ENCODE results near the gene ABCE1.

Gene ABCE1

DNA sequence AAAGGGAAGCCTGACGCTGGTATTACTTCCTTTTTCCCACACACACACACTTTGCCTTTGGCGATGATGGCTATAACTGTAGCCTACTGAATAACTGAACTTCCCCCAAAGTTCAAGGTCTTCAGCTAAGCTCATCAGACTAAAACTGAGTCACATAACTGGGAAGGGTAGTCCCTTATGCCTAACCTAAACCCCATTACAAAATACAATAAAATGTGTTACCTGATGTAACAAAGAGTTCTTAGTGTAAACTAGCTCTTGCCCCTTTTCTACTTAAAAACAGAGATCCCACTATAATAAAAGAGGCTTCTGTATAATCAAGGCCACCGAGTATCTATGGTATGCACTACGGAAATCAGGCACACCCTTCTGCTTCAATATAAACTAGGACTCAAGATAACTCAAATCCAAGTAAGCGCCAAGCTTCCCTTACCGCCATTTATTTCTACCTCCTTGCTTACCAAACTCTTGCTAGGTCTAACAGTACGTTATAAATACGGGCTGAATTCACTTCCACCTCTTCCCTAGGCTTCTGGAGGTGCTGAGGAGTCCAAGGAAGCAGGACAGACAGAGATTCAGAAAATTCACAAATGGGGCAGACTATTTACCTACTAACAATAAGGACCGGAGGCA lies 79.9 kb downstream of the ABCE1 start:
- peak; percentile 26 for DNase-seq

DNA sequence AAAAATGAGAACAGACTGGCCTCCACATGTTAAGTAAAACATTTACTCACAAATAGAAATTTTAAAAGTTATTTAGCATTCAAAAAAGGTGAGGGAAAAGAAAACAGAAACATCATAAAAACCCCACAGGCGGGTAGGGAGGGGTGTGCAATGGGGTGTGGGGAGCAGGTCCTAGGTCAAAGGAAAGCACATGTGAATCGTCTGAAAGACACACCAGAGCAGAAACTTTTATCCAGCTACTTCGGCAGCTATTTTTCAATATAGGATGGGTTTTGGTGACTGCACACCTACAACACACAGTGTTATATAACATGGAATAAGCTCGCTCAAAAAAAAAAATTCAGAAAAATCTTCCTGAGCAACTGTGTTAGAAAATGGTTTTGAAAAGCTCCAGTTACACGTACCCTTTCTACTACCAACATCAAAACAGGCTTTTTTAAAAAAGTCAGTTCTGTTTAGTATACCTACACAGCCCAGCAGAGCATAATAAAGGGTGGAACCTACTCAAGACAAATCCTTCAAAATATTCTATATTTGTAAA lies 80.7 kb downstream of the ABCE1 start:
- DNase-seq: no peak

Measured in kidney glomerular epithelial cell (primary cell).